ENCODE data around the gene PROM2. TPM values are rescaled to one million over a fixed set of nuclear protein-coding genes. Genes with fewer than 3 reads are reported as not detected.
A peak's percentile ranks its signal among the peaks of the same experiment; 100 is the strongest.

PROM2 gene
- total RNA-seq, 2 donors from 2014 or later, result 2.2 to 2.3 TPM

- Histone ChIP-seq H3K27me3 (ENCODE audit: control insufficient read depth, insufficient read depth, low read length, poor library complexity, severe bottlenecking) (no peaks in the 10 kb centered on the region), H3K4me3 (ENCODE audit: low read length) (no peak overlapping the region), H3K9me3 (ENCODE audit: control insufficient read depth, low read length) (no peaks in the 10 kb centered on the region), H3K27ac (ENCODE audit: low read depth, low read length) (no peak overlapping the region), H3K36me3 (ENCODE audit: control insufficient read depth, insufficient read depth, low read length) (no peaks in the 10 kb centered on the region), H3K9ac (ENCODE audit: extremely low read depth, low read length, poor library complexity, severe bottlenecking) (no peak overlapping the region), H3K4me1 (ENCODE audit: control insufficient read depth, insufficient read depth, low read length) (no peaks in the 10 kb centered on the region)
- no peaks in the 10 kb centered on the region for H3K4me1 Mint-ChIP-seq
- DNase-seq, result peak; percentile 11
- H3K27me3 Mint-ChIP-seq (ENCODE audit: insufficient read depth), result no peaks in the 10 kb centered on the region
- no peak overlapping the region for H3K4me3 Mint-ChIP-seq
- H3K9me3 Mint-ChIP-seq, result no peaks in the 10 kb centered on the region
- 80 to 88% methylated on average over 5 to 6 of the region's 6 CpGs for WGBS, 2 experiments (ENCODE audit: insufficient coverage in 1 of 2, insufficient read length in 1 of 2)
- H3K27ac Mint-ChIP-seq, result no peak overlapping the region
- no peak for TF ChIP-seq CTCF (conservative IDR thresholded peaks at IDR 0.05)
- H3K36me3 Mint-ChIP-seq (ENCODE audit: low read depth), result no peaks in the 10 kb centered on the region
These were observed 2.8 kb upstream of the PROM2 start for GRCh38 chr2:95271381-95271971.

- peak; percentile 20 for DNase-seq
- TF ChIP-seq CTCF (conservative IDR thresholded peaks at IDR 0.05), result no peak
- Mint-ChIP-seq H3K27ac (no peak overlapping the region), H3K4me3 (no peak overlapping the region), H3K9me3 (no peaks in the 10 kb centered on the region), H3K27me3 (ENCODE audit: insufficient read depth) (no peaks in the 10 kb centered on the region), H3K36me3 (ENCODE audit: low read depth) (no peaks in the 10 kb centered on the region), H3K4me1 (no peaks in the 10 kb centered on the region)
- no peaks in the 10 kb centered on the region for H3K9me3 ChIP-seq (ENCODE audit: control insufficient read depth, low read length)
- H3K9ac ChIP-seq (ENCODE audit: extremely low read depth, low read length, poor library complexity, severe bottlenecking), result no peak overlapping the region
- 82% methylated on average over 6 of the region's 6 CpGs; no CpG with 5 or more reads in 1 of the 2 experiments for WGBS, 2 experiments (ENCODE audit: insufficient coverage in 1 of 2, insufficient read length in 1 of 2)
- H3K27me3 ChIP-seq (ENCODE audit: control insufficient read depth, insufficient read depth, low read length, poor library complexity, severe bottlenecking), result no peaks in the 10 kb centered on the region
- H3K36me3 ChIP-seq (ENCODE audit: control insufficient read depth, insufficient read depth, low read length), result no peaks in the 10 kb centered on the region
- no peaks in the 10 kb centered on the region for H3K4me1 ChIP-seq (ENCODE audit: control insufficient read depth, insufficient read depth, low read length)
- H3K4me3 ChIP-seq (ENCODE audit: low read length), result no peak overlapping the region
- H3K27ac ChIP-seq (ENCODE audit: low read depth, low read length), result no peak overlapping the region
These were observed 1.9 kb upstream of the PROM2 start for GRCh38 chr2:95272299-95272751.

GRCh38 chr2:95272781-95273180, 1.5 kb upstream of the PROM2 start:
- DNase-seq, result peak; percentile 18
- H3K9ac ChIP-seq (ENCODE audit: extremely low read depth, low read length, poor library complexity, severe bottlenecking), result no peak overlapping the region
- Mint-ChIP-seq H3K9me3 (no peaks in the 10 kb centered on the region), H3K27me3 (ENCODE audit: insufficient read depth) (no peaks in the 10 kb centered on the region), H3K4me3 (no peak overlapping the region), H3K4me1 (no peaks in the 10 kb centered on the region), H3K36me3 (ENCODE audit: low read depth) (no peaks in the 10 kb centered on the region), H3K27ac (no peak overlapping the region)
- H3K27me3 ChIP-seq (ENCODE audit: control insufficient read depth, insufficient read depth, low read length, poor library complexity, severe bottlenecking), result no peaks in the 10 kb centered on the region
- no peaks in the 10 kb centered on the region for H3K36me3 ChIP-seq (ENCODE audit: control insufficient read depth, insufficient read depth, low read length)
- 77 to 100% methylated on average over 1 of the region's 1 CpG for WGBS, 2 experiments (ENCODE audit: insufficient coverage in 1 of 2, insufficient read length in 1 of 2)
- TF ChIP-seq CTCF (conservative IDR thresholded peaks at IDR 0.05), result no peak
- H3K4me3 ChIP-seq (ENCODE audit: low read length), result no peak overlapping the region
- H3K9me3 ChIP-seq (ENCODE audit: control insufficient read depth, low read length), result no peaks in the 10 kb centered on the region
- no peaks in the 10 kb centered on the region for H3K4me1 ChIP-seq (ENCODE audit: control insufficient read depth, insufficient read depth, low read length)
- H3K27ac ChIP-seq (ENCODE audit: low read depth, low read length), result no peak overlapping the region
